K562 (cell line): ENCODE results near the gene UBXN6. TPM values are rescaled to one million over a fixed set of nuclear protein-coding genes. Genes with fewer than 3 reads are reported as not detected.
A peak's percentile ranks its signal among the peaks of the same experiment; 100 is the strongest.

Experiments
- ATAC-seq: fragments of 200-7000 bp; cut with Tn5 transposase; 3 replicates; pipeline ENCODE4 v1.9.1; 2020; ENCODE audit warnings: moderate library complexity
- BruUV-seq: library from RNA; stranded (reverse); fragments of 400-500 nt; replicated peaks from 2 replicates; lab custom pipeline; 2021; lab: Mats Ljungman, UMichigan
- CTCF ChIA-PET: fragments of 300-600 bp; formaldehyde crosslinking; extraction: SDS; loops from one replicate; lab custom pipeline; 2021; ENCODE audit warnings: low intra/inter-chr PET ratio; lab: Yijun Ruan, JAX
- POLR2A ChIA-PET: fragments of 300-600, 350-650 bp; sonication (Branson Sonifier 250); formaldehyde crosslinking; extraction: SDS; loops from one replicate; lab custom pipeline; 2021; ENCODE audit warnings: antibody characterized with exemption, inconsistent platforms; lab: Yijun Ruan, JAX
- DNase-seq, 4 experiments: peaks; one replicate each; pipeline versions ENCODE4 v3.0.0 to v3.0.0-alpha.2; 2011 to 2018; ENCODE audit warnings: low spot score in 3 of 4, mixed read lengths in 3 of 4; ENCODE audit errors: extremely low read depth in 1 of 4
- FAIRE-seq: peaks from 2 replicates; lab custom pipeline; 2011; peaks lifted over from hg19 to GRCh38; lab: Jason Lieb, UNC
- H2AFZ ChIP-seq: 2 replicates; pipeline ENCODE4 v1.6.0; 2011; ENCODE audit warnings: low read depth, low read length, control low read depth, inconsistent platforms
- H3K27ac ChIP-seq: fragments of 200-600 bp; 3 replicates; pipeline ENCODE4 v1.8.0; 2011; ENCODE audit warnings: low read depth, mild to moderate bottlenecking, control low read depth, inconsistent platforms, low read length, moderate library complexity, mixed read lengths; ENCODE audit errors: extremely low read depth
- H3K27me3 ChIP-seq, 2 experiments: fragments of 300-600 bp in 1 of 2; 2 replicates in 1 of 2; 3 replicates in 1 of 2; pipeline versions ENCODE4 v1.6.0 to v1.8.0; 2011; ENCODE audit warnings: inconsistent platforms in 2 of 2, low read length in 2 of 2, mild to moderate bottlenecking in 1 of 2, mixed read lengths in 1 of 2, moderate library complexity in 1 of 2; ENCODE audit not compliant: control insufficient read depth in 2 of 2, insufficient read depth in 2 of 2
- H3K36me3 ChIP-seq: fragments of 300-600 bp; 3 replicates; pipeline ENCODE4 v1.8.0; 2011; ENCODE audit warnings: mild to moderate bottlenecking, low read length, inconsistent platforms; ENCODE audit not compliant: control insufficient read depth, insufficient read depth
- H3K4me1 ChIP-seq, 2 experiments: fragments of 200-600 bp in 1 of 2; replicated peaks in 1 of 2; 2 replicates in 1 of 2; 3 replicates in 1 of 2; pipeline versions ENCODE4 v1.5.1 to v1.8.0; 2011; ENCODE audit warnings: inconsistent platforms in 2 of 2, low read length in 2 of 2, mild to moderate bottlenecking in 1 of 2, mixed read lengths in 1 of 2, moderate library complexity in 1 of 2; ENCODE audit not compliant: control insufficient read depth in 2 of 2, insufficient read depth in 2 of 2
- H3K4me2 ChIP-seq: 2 replicates; pipeline ENCODE4 v1.6.1; 2011; ENCODE audit warnings: low read length, control low read depth, inconsistent platforms, mixed read lengths; ENCODE audit not compliant: insufficient read depth
- H3K4me3 ChIP-seq: fragments of 200-600 bp; sonication (generic), shearing (Covaris generic); 2 replicates; pipeline ENCODE4 v1.5.1; 2016; ENCODE audit warnings: control low read depth, inconsistent platforms
- H3K79me2 ChIP-seq: fragments of 200-600 bp; 3 replicates; pipeline ENCODE4 v1.8.0; 2011; ENCODE audit warnings: low read length, inconsistent platforms; ENCODE audit not compliant: control insufficient read depth, insufficient read depth
- H3K9ac ChIP-seq, 2 experiments: 2 replicates each; pipeline versions ENCODE4 v1.6.0 to v1.6.1; 2011; ENCODE audit warnings: low read depth in 2 of 2, low read length in 2 of 2, control low read depth in 1 of 2, inconsistent platforms in 1 of 2, mild to moderate bottlenecking in 1 of 2, mixed read lengths in 1 of 2; ENCODE audit not compliant: insufficient read depth in 1 of 2
- H3K9me1 ChIP-seq: one replicate; pipeline ENCODE4 v1.6.0; 2011; ENCODE audit warnings: inconsistent platforms, mild to moderate bottlenecking, low read length, moderate library complexity; ENCODE audit not compliant: control insufficient read depth, insufficient read depth
- H3K9me3 ChIP-seq: replicated peaks from 2 replicates; pipeline ENCODE4 v1.5.1; 2011; ENCODE audit warnings: low read depth, low read length, inconsistent platforms; ENCODE audit not compliant: control insufficient read depth, insufficient read depth
- H4K20me1 ChIP-seq: replicated peaks from 2 replicates; pipeline ENCODE4 v1.6.1; 2011; ENCODE audit warnings: low read length, inconsistent platforms, mixed read lengths; ENCODE audit not compliant: control insufficient read depth, insufficient read depth
- CHD1 ChIP-seq: fragments of 200-600 bp; sonication (generic); IDR thresholded peaks from one replicate; pipeline ENCODE4 v1.6.1; 2012; ENCODE audit warnings: mild to moderate bottlenecking, moderate library complexity, low read length, inconsistent platforms
- EZH2 ChIP-seq: IDR thresholded peaks from 2 replicates; pipeline ENCODE4 v1.6.1; 2012; ENCODE audit warnings: low read depth, mild to moderate bottlenecking, inconsistent platforms, low read length, borderline replicate concordance
- PCBP1 ChIP-seq: fragments of 200-400 bp; formaldehyde crosslinking; IDR thresholded peaks from 2 replicates; pipeline ENCODE4 v1.6.1; 2018; ENCODE audit warnings: mild to moderate bottlenecking, low read depth, low read length; ENCODE audit not compliant: poor library complexity, severe bottlenecking
- POLR2G ChIP-seq: fragments of 200-400 bp; formaldehyde crosslinking; IDR thresholded peaks from 2 replicates; pipeline ENCODE4 v1.6.1; 2017; ENCODE audit warnings: low read depth, mild to moderate bottlenecking, antibody characterized with exemption, low read length, moderate library complexity
- SRSF9 ChIP-seq: fragments of 200-400 bp; formaldehyde crosslinking; IDR thresholded peaks from 2 replicates; pipeline ENCODE4 v1.6.1; 2017; ENCODE audit warnings: low read depth, low read length, borderline replicate concordance
- STAT5B ChIP-seq: fragments of 250-450 bp; sonication (Bioruptor Pico); IDR thresholded peaks from 2 replicates; pipeline ENCODE4 v1.8.0; 2021; ENCODE audit warnings: mild to moderate bottlenecking, inconsistent platforms
- TCF7 ChIP-seq: sonication (generic); IDR thresholded peaks from 2 replicates; pipeline ENCODE4 v1.6.1; 2016; ENCODE audit warnings: antibody characterized with exemption, borderline replicate concordance
- TRIM28 ChIP-seq: fragments of 450-650 bp; IDR thresholded peaks from 2 replicates; pipeline ENCODE4 v1.6.1; 2017
- TSC22D4 ChIP-seq: fragments of 450-650 bp; IDR thresholded peaks from 2 replicates; pipeline ENCODE4 v1.6.1; 2016; ENCODE audit warnings: missing genetic modification characterization, missing biosample characterization, control low read depth
- ZC3H11A ChIP-seq: IDR thresholded peaks from 2 replicates; pipeline ENCODE4 v1.6.1; 2012; ENCODE audit warnings: low read depth, low read length, improper control_type of control experiment
- ZNF12 ChIP-seq: sonication (generic); formaldehyde crosslinking; IDR thresholded peaks from 2 replicates; pipeline ENCODE4 v1.4.0; 2020; ENCODE audit warnings: mild to moderate bottlenecking, missing genetic modification reagents
- ZNF24 ChIP-seq: fragments of 450-650 bp; IDR thresholded peaks from 2 replicates; pipeline ENCODE4 v1.6.1; 2016
- ZSCAN32 ChIP-seq: fragments of 450-650 bp; formaldehyde crosslinking; IDR thresholded peaks from 2 replicates; pipeline ENCODE4 v1.4.0; 2020; ENCODE audit warnings: mild to moderate bottlenecking, moderate library complexity
- WGBS: fragments of 100-300 bp; shearing (Covaris generic); methylation state at CpG from one replicate; pipeline ENCODE4 v1.1.6; 2016; ENCODE audit warnings: low coverage, mixed read lengths; ENCODE audit not compliant: insufficient coverage; ENCODE audit errors: missing lambda C conversion rate; 5-methylcytosine and 5-hydroxymethylcytosine counted together
- in situ Hi-C: fragments of 300-500 bp; cut with MboI; formaldehyde crosslinking; loops from 4 replicates; pipeline ENCODE4 v1.15.0; 2018; ENCODE audit warnings: inconsistent platforms, mixed read lengths
- intact Hi-C: fragments of 100-400 bp; cut with micrococcal nuclease; formaldehyde crosslinking; loops from 2 replicates; pipeline ENCODE4 v1.14.2; 2022
- polyA plus RNA-seq, 8 experiments: library from polyadenylated mRNA; depleted of rRNA in 4 of 8; stranded (reverse) in 5 of 8; unstranded in 3 of 8; fragments of >200 nt; fragmentation: Nextera tagmentation in 2 of 8; fragmentation: Illumina TruSeq in 1 of 8; extraction: Ambion mirVana in 2 of 8; extraction: Trizol in 1 of 8; gene quantifications; 2 replicates each; pipeline versions ENCODE4 v1.2.1 to v1.2.3, GENCODE V29; 2011 to 2014; ENCODE audit warnings: inconsistent platforms in 1 of 8, missing spikeins in 1 of 8
- total RNA-seq, 7 experiments: library from RNA; depleted of rRNA in 6 of 7; stranded (reverse); fragments of >200 nt in 6 of 7; fragmentation: Illumina TruSeq in 2 of 7; extraction: Trizol in 2 of 7; gene quantifications; 2 replicates each; pipeline versions ENCODE4 v1.2.1 to v1.2.3, GENCODE V29; 2011 to 2021; ENCODE audit warnings: low replicate concordance in 1 of 7

UBXN6 gene
- total and polyA plus RNA-seq, 9 of the 15 experiments (the other 6 are each of a cell fraction or from before 2014, with no cell fraction given), result 0.48 to 90.2 (median 29.5) TPM

DNA sequence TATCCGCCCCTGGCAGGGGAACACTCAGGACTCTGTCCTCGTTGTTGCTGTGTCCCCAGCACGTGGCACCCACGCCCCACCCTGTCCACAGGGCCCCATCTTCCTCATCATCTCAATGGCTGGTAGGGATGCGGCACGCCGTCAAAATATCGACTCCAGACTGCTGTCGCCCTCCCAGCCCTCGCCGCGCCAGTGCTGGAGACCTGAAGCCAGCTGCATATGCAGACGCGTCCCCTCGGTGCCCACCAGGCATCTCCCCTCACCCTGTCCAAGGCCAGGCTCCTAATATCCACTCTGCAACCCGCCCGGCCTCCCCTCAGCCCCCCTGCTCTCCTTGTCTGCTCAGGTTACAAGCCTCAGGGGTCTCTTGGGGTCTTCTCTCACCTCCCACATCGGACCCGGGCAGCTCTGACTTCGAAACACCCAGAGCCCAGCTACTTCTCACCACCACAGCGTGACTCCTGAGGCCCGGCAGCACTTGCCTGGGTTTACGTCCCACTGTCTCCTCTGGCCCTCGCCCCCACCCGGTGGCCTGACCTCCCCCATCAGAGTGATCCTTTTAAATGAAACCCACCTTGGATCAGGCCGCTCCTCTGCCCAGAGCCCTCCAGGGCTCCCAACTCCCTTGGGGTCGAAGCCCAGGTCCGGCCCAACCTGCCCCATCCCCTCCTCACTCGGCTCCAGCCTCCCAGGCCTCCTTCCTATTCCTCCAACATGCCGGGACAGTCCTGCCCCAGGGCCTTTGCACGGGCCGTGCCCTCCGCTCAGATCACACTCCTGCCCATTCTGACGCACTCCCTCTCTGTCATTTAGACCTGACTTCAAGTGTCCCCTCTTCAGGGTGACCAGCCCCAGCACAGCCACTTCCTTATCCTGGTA is 48.2 kb upstream of the UBXN6 start:
- H3K27me3 ChIP-seq, result peaks cover 0 to 4% of the 10 kb centered on the region in 2 experiments; a peak in 2 of 5 replicates
- H3K4me1 ChIP-seq, result peaks cover 0 to 78% of the 10 kb centered on the region in 2 experiments; a peak in 2 of 5 replicates
- DNase-seq, result no peak
- no peak overlapping the region for H3K4me3 ChIP-seq
- FAIRE-seq, result no peak
- peaks cover 5% of the 10 kb centered on the region; the same call in 1 of the 2 replicates for H4K20me1 ChIP-seq
- no peak for ATAC-seq
- H3K9ac ChIP-seq, result peak overlapping the region in 1 of 2 experiments; percentile 35; a peak in 1 of 4 replicates
- CTCF ChIA-PET, result no interaction called here
- 83% methylated on average over 34 of the region's 34 CpGs for WGBS
- TF ChIP-seq ZC3H11A (no peak), ZNF12 (CRISPR knock-in tag) (no peak), ZSCAN32 (CRISPR knock-in tag) (no peak), TRIM28 (no peak), CHD1 (no peak), TCF7 (no peak), POLR2G (peak; percentile 28; the same call in 1 of the 2 replicates), TSC22D4 (tag) (no peak), PCBP1 (peak; percentile 35), EZH2 (no peak), ZNF24 (no peak), STAT5B (no peak), SRSF9 (no peak)
- peaks cover 3% of the 10 kb centered on the region for H3K9me1 ChIP-seq
- POLR2A ChIA-PET, result interaction anchor here (0.7 kb wide), 1 partner anchor 210 kb away, joined by 3 read pairs; no protein-coding TSS in a partner anchor
- no peak overlapping the region for H2AFZ ChIP-seq
- H3K79me2 ChIP-seq, result no peaks in the 10 kb centered on the region
- intact Hi-C loops (no loop called here), in situ Hi-C loops (no loop called here)
- no TSS peak for BruUV-seq
- no peak overlapping the region for H3K4me2 ChIP-seq
- H3K9me3 ChIP-seq, result no peaks in the 10 kb centered on the region
- no peak overlapping the region for H3K27ac ChIP-seq
- H3K36me3 ChIP-seq, result peaks cover 17% of the 10 kb centered on the region; the same call in 1 of the 3 replicates
